GM12801 (cell line): ENCODE results near the gene CIBAR2.

ENCODE experiments used
- TF ChIP-seq, protein P1 (sequence below): IDR thresholded peaks from one replicate; pipeline ENCODE4 v1.5.1; 2011; ENCODE audit warnings: control low read depth; ENCODE audit not compliant: insufficient read length; ENCODE audit errors: extremely low read depth

The CIBAR2 gene

DNA sequence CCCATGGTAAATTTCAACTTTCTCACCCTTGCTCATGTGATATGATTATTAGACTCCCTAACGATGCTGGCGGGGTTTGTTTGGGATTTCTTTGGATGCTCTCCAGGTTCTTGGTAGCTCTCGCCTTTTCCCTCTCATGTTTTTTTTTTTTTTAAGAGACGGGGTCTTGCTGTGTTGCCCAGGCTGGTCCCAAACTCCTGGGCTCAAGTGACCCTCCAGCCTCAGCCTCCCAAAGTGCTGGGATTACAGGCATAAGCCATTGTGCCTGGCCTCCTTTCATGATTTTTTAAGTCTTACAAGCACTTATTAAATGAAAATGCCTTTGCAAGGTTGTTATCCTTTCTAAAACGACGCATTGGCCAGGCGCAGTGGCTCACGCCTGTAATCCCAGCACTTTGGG, 60.6 kb downstream of the CIBAR2 start:
- TF ChIP-seq, protein P1, sequence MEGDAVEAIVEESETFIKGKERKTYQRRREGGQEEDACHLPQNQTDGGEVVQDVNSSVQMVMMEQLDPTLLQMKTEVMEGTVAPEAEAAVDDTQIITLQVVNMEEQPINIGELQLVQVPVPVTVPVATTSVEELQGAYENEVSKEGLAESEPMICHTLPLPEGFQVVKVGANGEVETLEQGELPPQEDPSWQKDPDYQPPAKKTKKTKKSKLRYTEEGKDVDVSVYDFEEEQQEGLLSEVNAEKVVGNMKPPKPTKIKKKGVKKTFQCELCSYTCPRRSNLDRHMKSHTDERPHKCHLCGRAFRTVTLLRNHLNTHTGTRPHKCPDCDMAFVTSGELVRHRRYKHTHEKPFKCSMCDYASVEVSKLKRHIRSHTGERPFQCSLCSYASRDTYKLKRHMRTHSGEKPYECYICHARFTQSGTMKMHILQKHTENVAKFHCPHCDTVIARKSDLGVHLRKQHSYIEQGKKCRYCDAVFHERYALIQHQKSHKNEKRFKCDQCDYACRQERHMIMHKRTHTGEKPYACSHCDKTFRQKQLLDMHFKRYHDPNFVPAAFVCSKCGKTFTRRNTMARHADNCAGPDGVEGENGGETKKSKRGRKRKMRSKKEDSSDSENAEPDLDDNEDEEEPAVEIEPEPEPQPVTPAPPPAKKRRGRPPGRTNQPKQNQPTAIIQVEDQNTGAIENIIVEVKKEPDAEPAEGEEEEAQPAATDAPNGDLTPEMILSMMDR: no peak

DNA sequence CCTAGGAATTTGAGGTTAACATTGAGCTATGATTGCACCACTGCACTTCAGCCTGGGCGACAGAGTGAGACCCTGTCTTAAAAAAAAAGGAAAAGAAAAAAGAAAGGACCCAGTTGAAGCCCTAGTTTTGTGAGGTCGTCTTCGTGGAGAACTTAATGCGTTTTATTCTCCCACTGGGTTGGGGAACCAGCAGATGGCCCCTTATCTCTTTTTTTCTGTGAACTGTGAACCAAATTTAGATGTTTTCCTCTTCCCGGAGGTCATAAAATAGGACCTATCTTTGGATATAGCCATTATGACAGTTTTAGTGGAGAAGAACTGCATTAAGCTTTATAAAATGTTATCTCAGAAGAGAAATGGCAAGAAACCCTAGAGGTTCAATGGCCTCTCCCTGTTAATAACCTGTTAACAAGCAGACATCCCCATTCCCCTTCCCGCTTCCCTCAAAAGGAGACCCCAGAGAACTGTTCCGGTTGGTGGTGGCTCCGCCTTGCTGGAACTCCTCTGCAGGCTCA, 61.1 kb downstream of the CIBAR2 start:
- TF ChIP-seq, protein P1: no peak

DNA sequence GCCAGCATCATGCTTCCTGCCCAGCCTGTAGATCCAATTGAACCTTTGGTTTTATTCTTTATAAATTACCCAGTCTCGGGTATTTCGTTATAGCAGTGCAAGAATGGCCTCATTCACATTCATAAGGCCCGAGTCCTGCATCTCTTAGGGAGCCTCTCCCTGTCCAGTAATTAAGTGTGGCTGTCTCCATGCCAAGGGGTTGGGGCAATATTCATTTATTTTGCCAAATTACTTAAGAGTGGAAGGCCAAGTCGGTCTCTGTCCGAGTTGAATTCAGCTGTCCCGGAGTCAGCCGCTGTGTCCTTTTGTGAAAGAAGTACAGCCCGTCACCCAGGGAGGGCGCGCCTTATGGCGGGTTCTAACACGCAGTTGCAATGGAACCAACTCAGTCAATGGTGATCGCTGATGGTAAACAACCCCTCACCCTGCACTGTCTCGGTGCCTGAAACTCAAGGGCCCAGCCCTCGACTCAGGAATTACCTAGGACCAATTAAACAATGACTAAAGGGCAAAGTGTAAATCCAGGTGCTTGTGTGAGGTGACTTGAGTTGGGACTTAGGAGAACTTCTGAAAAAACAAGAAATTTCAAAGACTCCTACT, 62.5 kb downstream of the CIBAR2 start:
- TF ChIP-seq, protein P1: no peak

DNA sequence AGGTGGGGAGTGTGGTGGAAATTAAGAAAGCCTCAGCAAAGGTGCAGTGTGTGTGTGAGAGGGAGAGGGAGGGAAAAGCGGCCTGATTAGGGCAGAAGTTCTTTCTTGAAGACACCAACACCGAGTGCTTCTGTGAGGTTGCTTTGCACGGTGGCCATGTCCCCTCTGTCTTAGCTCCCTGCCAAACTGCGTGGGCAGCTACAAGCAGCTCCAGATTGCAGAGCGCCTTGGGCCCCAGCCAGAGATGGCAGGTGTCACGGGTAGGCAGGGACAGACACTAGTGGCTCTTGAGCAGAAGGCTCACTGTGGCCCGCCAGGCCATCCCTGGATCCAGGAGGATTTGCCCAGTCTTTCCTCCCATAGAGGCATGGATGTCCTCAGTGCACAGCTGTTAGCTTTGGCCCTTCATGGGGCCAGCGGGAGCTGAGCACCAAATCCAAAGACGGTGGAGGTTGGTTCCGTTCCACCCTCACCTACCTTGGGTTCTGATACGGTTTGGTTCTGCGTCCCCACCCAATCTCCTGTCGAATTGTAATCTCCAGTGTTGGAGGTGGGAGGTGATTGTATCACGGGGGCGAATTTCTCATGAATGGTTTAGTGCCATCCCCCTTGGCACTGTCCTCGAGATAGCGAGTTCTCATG, 63.2 kb downstream of the CIBAR2 start:
- TF ChIP-seq, protein P1: no peak
